ENCODE measurements around the gene ECT2.
"Not testable (repeated sequence)": the region's sequence is repeated elsewhere in the genome, so short reads cannot be mapped to it uniquely, and the experiment has no call there.

ECT2 gene

GRCh38 chr3:172811099-172811498 lies 60.6 kb downstream of the ECT2 start:
- DNase-seq, result no peak

- DNase-seq, result no peak
These were observed 62.9 kb downstream of the ECT2 start for GRCh38 chr3:172813462-172813861.

GRCh38 chr3:172814738-172815137 lies 64.2 kb downstream of the ECT2 start:
- no peak for DNase-seq

- DNase-seq, result no peak
These were observed 65.3 kb downstream of the ECT2 start for GRCh38 chr3:172815857-172816256.

- no peak for DNase-seq
These were observed 65.8 kb downstream of the ECT2 start for GRCh38 chr3:172816281-172816680.

- DNase-seq, result no peak
These were observed 66.4 kb downstream of the ECT2 start for GRCh38 chr3:172816968-172817367.

GRCh38 chr3:172820492-172820891 lies 70.0 kb downstream of the ECT2 start:
- DNase-seq, result no peak

GRCh38 chr3:172824229-172824628 lies 73.7 kb downstream of the ECT2 start:
- no peak for DNase-seq

- DNase-seq, result not testable (repeated sequence)
These were observed 76.7 kb downstream of the ECT2 start for GRCh38 chr3:172827231-172827630.

GRCh38 chr3:172832983-172833382 lies 82.5 kb downstream of the ECT2 start:
- no peak for DNase-seq

- no peak for DNase-seq
These were observed 86.0 kb downstream of the ECT2 start for GRCh38 chr3:172836390-172836997.

- DNase-seq, result no peak
These were observed 89.2 kb downstream of the ECT2 start for GRCh38 chr3:172839679-172840078.

- no peak for DNase-seq
These were observed 89.9 kb downstream of the ECT2 start for GRCh38 chr3:172840463-172840862.

GRCh38 chr3:172840913-172841312 lies 90.4 kb downstream of the ECT2 start:
- DNase-seq, result no peak

- DNase-seq, result no peak
These were observed 93.9 kb downstream of the ECT2 start for GRCh38 chr3:172844428-172844827.

GRCh38 chr3:172846103-172846561 lies 95.6 kb downstream of the ECT2 start:
- DNase-seq, result no peak

- DNase-seq, result no peak
These were observed 96.2 kb downstream of the ECT2 start for GRCh38 chr3:172846706-172847105.

GRCh38 chr3:172847292-172847691 lies 96.8 kb downstream of the ECT2 start:
- no peak for DNase-seq

- DNase-seq, result no peak
These were observed 98.4 kb downstream of the ECT2 start for GRCh38 chr3:172848910-172849309.

- no peak for DNase-seq
These were observed 102.5 kb downstream of the ECT2 start for GRCh38 chr3:172853005-172853404.

- no peak for DNase-seq
These were observed 103.6 kb downstream of the ECT2 start for GRCh38 chr3:172853921-172854666.

GRCh38 chr3:172855037-172855436 lies 104.5 kb downstream of the ECT2 start:
- no peak for DNase-seq

- DNase-seq, result no peak
These were observed 106.5 kb downstream of the ECT2 start for GRCh38 chr3:172856795-172857742.

Measured in right kidney (tissue), 1 donor.